Measurements from ENCODE around the gene BMP5.

- no peak for TF ChIP-seq ZFP30 (CRISPR knock-in tag; IDR thresholded peaks at IDR 0.05)
- no peak for TF ChIP-seq CREB5 (CRISPR knock-in tag; IDR thresholded peaks at IDR 0.05; ENCODE audit: low read depth)
- no peak for TF ChIP-seq GLIS3 (CRISPR knock-in tag; IDR thresholded peaks at IDR 0.05)
- no peak for TF ChIP-seq RARB (CRISPR knock-in tag; IDR thresholded peaks at IDR 0.05)
- TF ChIP-seq ZNF70 (CRISPR knock-in tag; IDR thresholded peaks at IDR 0.05), result no peak
Measured at GRCh38 chr6:55713436-55713835, 162.0 kb downstream of the BMP5 start.

All from SK-N-SH treated with all-trans-retinoic acid at 6 μM for 48 hours (cell line).